ENCODE data around the gene TRIM27.
"Not testable (repeated sequence)": the region's sequence is repeated elsewhere in the genome, so short reads cannot be mapped to it uniquely, and the experiment has no call there.

The TRIM27 gene

DNA sequence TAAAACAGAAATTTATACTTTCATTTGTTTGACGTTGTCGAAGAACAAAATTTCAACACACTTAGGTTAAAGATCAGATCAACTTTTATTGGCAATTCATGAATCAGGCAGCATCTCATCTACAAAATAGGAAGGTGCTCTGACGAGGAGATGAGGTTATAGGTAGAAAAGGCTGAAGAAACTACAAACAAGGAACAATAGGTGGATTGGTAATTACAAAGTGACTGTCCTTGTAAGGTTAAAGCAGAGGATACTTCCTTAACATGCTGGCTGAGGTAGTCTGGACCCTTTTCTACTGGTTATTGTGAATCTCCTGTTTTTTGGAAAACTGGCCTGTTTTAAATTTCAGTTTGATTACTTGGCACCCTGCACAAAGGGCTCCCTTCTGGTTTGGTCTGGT lies 32.5 kb upstream of the TRIM27 start:
- Histone ChIP-seq H4K20me1 (ENCODE audit: insufficient read depth, low read length, poor library complexity, severe bottlenecking) (no peaks in the 10 kb centered on the region), H3K4me2 (ENCODE audit: low read depth, low read length, poor library complexity, severe bottlenecking) (no peak overlapping the region), H3K9me2 (replicated peaks; ENCODE audit: low read depth, low read length) (no peaks in the 10 kb centered on the region), H3K79me2 (ENCODE audit: insufficient read depth, low read length) (no peaks in the 10 kb centered on the region), H3K4me1 (ENCODE audit: insufficient read depth, low read length, poor library complexity, severe bottlenecking) (no peaks in the 10 kb centered on the region), H3F3A (ENCODE audit: low read depth) (no peaks in the 10 kb centered on the region), H3K9me3 (ENCODE audit: insufficient read depth, low read depth, low read length) (no peaks in the 10 kb centered on the region), H3K4me3 (ENCODE audit: low read length, poor library complexity, severe bottlenecking) (no peak overlapping the region), H3K9ac (ENCODE audit: low read depth, low read length, poor library complexity, severe bottlenecking) (no peak overlapping the region), H3K36me3 (ENCODE audit: insufficient read depth, low read length) (no peaks in the 10 kb centered on the region), H3K27me3 (ENCODE audit: insufficient read depth, low read length, poor library complexity, severe bottlenecking) (no peaks in the 10 kb centered on the region), H2AFZ (ENCODE audit: low read length) (no peak overlapping the region)
- TF ChIP-seq EZH2phosphoT487 (IDR thresholded peaks at IDR 0.05; ENCODE audit: borderline replicate concordance) (no peak), CTCF (conservative IDR thresholded peaks at IDR 0.05; ENCODE audit: low read length) (no peak)

GRCh38 chr6:28953585-28954258 lies 29.9 kb upstream of the TRIM27 start:
- Histone ChIP-seq H3K36me3 (ENCODE audit: insufficient read depth, low read length) (no peaks in the 10 kb centered on the region), H3K9me2 (replicated peaks; ENCODE audit: low read depth, low read length) (no peaks in the 10 kb centered on the region), H3K4me2 (ENCODE audit: low read depth, low read length, poor library complexity, severe bottlenecking) (no peak overlapping the region), H3K4me1 (ENCODE audit: insufficient read depth, low read length, poor library complexity, severe bottlenecking) (no peaks in the 10 kb centered on the region), H3K9me3 (ENCODE audit: insufficient read depth, low read depth, low read length) (no peaks in the 10 kb centered on the region), H3K27me3 (ENCODE audit: insufficient read depth, low read length, poor library complexity, severe bottlenecking) (no peaks in the 10 kb centered on the region), H3K4me3 (ENCODE audit: low read length, poor library complexity, severe bottlenecking) (no peak overlapping the region), H2AFZ (ENCODE audit: low read length) (no peak overlapping the region), H3K79me2 (ENCODE audit: insufficient read depth, low read length) (no peaks in the 10 kb centered on the region), H4K20me1 (ENCODE audit: insufficient read depth, low read length, poor library complexity, severe bottlenecking) (no peaks in the 10 kb centered on the region), H3F3A (ENCODE audit: low read depth) (no peaks in the 10 kb centered on the region), H3K9ac (ENCODE audit: low read depth, low read length, poor library complexity, severe bottlenecking) (no peak overlapping the region)
- TF ChIP-seq CTCF (conservative IDR thresholded peaks at IDR 0.05; ENCODE audit: low read length), result no peak
- no peak for TF ChIP-seq EZH2phosphoT487 (IDR thresholded peaks at IDR 0.05; ENCODE audit: borderline replicate concordance)

- Histone ChIP-seq H3K4me3 (ENCODE audit: low read length, poor library complexity, severe bottlenecking) (no peak overlapping the region), H3K4me1 (ENCODE audit: insufficient read depth, low read length, poor library complexity, severe bottlenecking) (no peaks in the 10 kb centered on the region), H2AFZ (ENCODE audit: low read length) (no peak overlapping the region), H4K20me1 (ENCODE audit: insufficient read depth, low read length, poor library complexity, severe bottlenecking) (no peaks in the 10 kb centered on the region), H3K27me3 (ENCODE audit: insufficient read depth, low read length, poor library complexity, severe bottlenecking) (no peaks in the 10 kb centered on the region), H3K79me2 (ENCODE audit: insufficient read depth, low read length) (no peaks in the 10 kb centered on the region), H3F3A (ENCODE audit: low read depth) (no peaks in the 10 kb centered on the region), H3K9ac (ENCODE audit: low read depth, low read length, poor library complexity, severe bottlenecking) (no peak overlapping the region), H3K4me2 (ENCODE audit: low read depth, low read length, poor library complexity, severe bottlenecking) (no peak overlapping the region), H3K36me3 (ENCODE audit: insufficient read depth, low read length) (no peaks in the 10 kb centered on the region), H3K9me3 (ENCODE audit: insufficient read depth, low read depth, low read length) (no peaks in the 10 kb centered on the region), H3K9me2 (replicated peaks; ENCODE audit: low read depth, low read length) (no peaks in the 10 kb centered on the region)
- TF ChIP-seq CTCF (conservative IDR thresholded peaks at IDR 0.05; ENCODE audit: low read length) (no peak), EZH2phosphoT487 (IDR thresholded peaks at IDR 0.05; ENCODE audit: borderline replicate concordance) (no peak)
These were observed 29.3 kb upstream of the TRIM27 start for GRCh38 chr6:28953039-28953584.

DNA sequence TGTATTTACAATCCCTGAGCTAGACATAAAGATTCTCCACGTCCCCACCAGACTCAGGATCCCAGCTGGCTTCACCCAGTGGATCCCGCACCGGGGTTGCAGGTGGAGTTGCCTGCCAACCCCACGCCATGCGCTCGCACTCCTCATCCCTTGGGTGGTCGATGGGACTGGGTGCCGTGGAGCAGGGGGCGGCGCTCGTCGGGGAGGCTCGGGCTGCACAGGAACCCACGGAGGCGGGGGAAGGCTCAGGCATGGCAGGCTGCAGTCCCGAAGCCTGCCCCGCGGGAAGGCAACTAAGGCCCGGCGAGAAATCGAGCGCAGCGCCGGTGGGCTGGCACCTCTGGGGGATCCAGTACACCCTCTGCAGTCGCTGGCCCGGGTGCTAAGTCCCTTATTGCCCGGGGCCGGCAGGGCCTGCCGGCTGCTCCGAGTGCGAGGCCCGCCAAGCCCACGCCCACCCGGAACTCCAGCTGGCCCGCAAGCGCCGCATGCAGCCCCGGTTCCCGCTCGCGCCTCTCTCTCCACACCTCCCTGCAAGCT lies 25.9 kb upstream of the TRIM27 start:
- H3K4me2 ChIP-seq (ENCODE audit: low read depth, low read length, poor library complexity, severe bottlenecking); H3K9ac ChIP-seq (ENCODE audit: low read depth, low read length, poor library complexity, severe bottlenecking); H4K20me1 ChIP-seq (ENCODE audit: insufficient read depth, low read length, poor library complexity, severe bottlenecking); H3K27me3 ChIP-seq (ENCODE audit: insufficient read depth, low read length, poor library complexity, severe bottlenecking); H3K36me3 ChIP-seq (ENCODE audit: insufficient read depth, low read length); H3K4me1 ChIP-seq (ENCODE audit: insufficient read depth, low read length, poor library complexity, severe bottlenecking); H3K9me3 ChIP-seq (ENCODE audit: insufficient read depth, low read depth, low read length); H2AFZ ChIP-seq (ENCODE audit: low read length); H3K79me2 ChIP-seq (ENCODE audit: insufficient read depth, low read length); H3F3A ChIP-seq (ENCODE audit: low read depth); H3K4me3 ChIP-seq (ENCODE audit: low read length, poor library complexity, severe bottlenecking); H3K9me2 ChIP-seq (replicated peaks; ENCODE audit: low read depth, low read length): not testable (repeated sequence)
